K562 (cell line): ENCODE results near the gene SKOR1. TPM values are rescaled to one million over a fixed set of nuclear protein-coding genes. Genes with fewer than 3 reads are reported as not detected.

ENCODE experiments used
- ATAC-seq: fragments of 200-7000 bp; cut with Tn5 transposase; 3 replicates; pipeline ENCODE4 v1.9.1; 2020; ENCODE audit warnings: moderate library complexity
- BruUV-seq: library from RNA; stranded (reverse); fragments of 400-500 nt; replicated peaks from 2 replicates; lab custom pipeline; 2021; lab: Mats Ljungman, UMichigan
- CTCF ChIA-PET: fragments of 300-600 bp; formaldehyde crosslinking; extraction: SDS; loops from one replicate; lab custom pipeline; 2021; ENCODE audit warnings: low intra/inter-chr PET ratio; lab: Yijun Ruan, JAX
- POLR2A ChIA-PET: fragments of 300-600, 350-650 bp; sonication (Branson Sonifier 250); formaldehyde crosslinking; extraction: SDS; loops from one replicate; lab custom pipeline; 2021; ENCODE audit warnings: antibody characterized with exemption, inconsistent platforms; lab: Yijun Ruan, JAX
- DNase-seq, 4 experiments: peaks; one replicate each; pipeline versions ENCODE4 v3.0.0 to v3.0.0-alpha.2; 2011 to 2018; ENCODE audit warnings: low spot score in 3 of 4, mixed read lengths in 3 of 4; ENCODE audit errors: extremely low read depth in 1 of 4
- FAIRE-seq: peaks from 2 replicates; lab custom pipeline; 2011; peaks lifted over from hg19 to GRCh38; lab: Jason Lieb, UNC
- H2AFZ ChIP-seq: 2 replicates; pipeline ENCODE4 v1.6.0; 2011; ENCODE audit warnings: low read depth, low read length, control low read depth, inconsistent platforms
- H3K27ac ChIP-seq: fragments of 200-600 bp; 3 replicates; pipeline ENCODE4 v1.8.0; 2011; ENCODE audit warnings: low read depth, mild to moderate bottlenecking, control low read depth, inconsistent platforms, low read length, moderate library complexity, mixed read lengths; ENCODE audit errors: extremely low read depth
- H3K27me3 ChIP-seq, 2 experiments: fragments of 300-600 bp in 1 of 2; 2 replicates in 1 of 2; 3 replicates in 1 of 2; pipeline versions ENCODE4 v1.6.0 to v1.8.0; 2011; ENCODE audit warnings: inconsistent platforms in 2 of 2, low read length in 2 of 2, mild to moderate bottlenecking in 1 of 2, mixed read lengths in 1 of 2, moderate library complexity in 1 of 2; ENCODE audit not compliant: control insufficient read depth in 2 of 2, insufficient read depth in 2 of 2
- H3K36me3 ChIP-seq: fragments of 300-600 bp; 3 replicates; pipeline ENCODE4 v1.8.0; 2011; ENCODE audit warnings: mild to moderate bottlenecking, low read length, inconsistent platforms; ENCODE audit not compliant: control insufficient read depth, insufficient read depth
- H3K4me1 ChIP-seq, 2 experiments: fragments of 200-600 bp in 1 of 2; replicated peaks in 1 of 2; 2 replicates in 1 of 2; 3 replicates in 1 of 2; pipeline versions ENCODE4 v1.5.1 to v1.8.0; 2011; ENCODE audit warnings: inconsistent platforms in 2 of 2, low read length in 2 of 2, mild to moderate bottlenecking in 1 of 2, mixed read lengths in 1 of 2, moderate library complexity in 1 of 2; ENCODE audit not compliant: control insufficient read depth in 2 of 2, insufficient read depth in 2 of 2
- H3K4me2 ChIP-seq: 2 replicates; pipeline ENCODE4 v1.6.1; 2011; ENCODE audit warnings: low read length, control low read depth, inconsistent platforms, mixed read lengths; ENCODE audit not compliant: insufficient read depth
- H3K4me3 ChIP-seq: fragments of 200-600 bp; sonication (generic), shearing (Covaris generic); 2 replicates; pipeline ENCODE4 v1.5.1; 2016; ENCODE audit warnings: control low read depth, inconsistent platforms
- H3K79me2 ChIP-seq: fragments of 200-600 bp; 3 replicates; pipeline ENCODE4 v1.8.0; 2011; ENCODE audit warnings: low read length, inconsistent platforms; ENCODE audit not compliant: control insufficient read depth, insufficient read depth
- H3K9ac ChIP-seq, 2 experiments: 2 replicates each; pipeline versions ENCODE4 v1.6.0 to v1.6.1; 2011; ENCODE audit warnings: low read depth in 2 of 2, low read length in 2 of 2, control low read depth in 1 of 2, inconsistent platforms in 1 of 2, mild to moderate bottlenecking in 1 of 2, mixed read lengths in 1 of 2; ENCODE audit not compliant: insufficient read depth in 1 of 2
- H3K9me1 ChIP-seq: one replicate; pipeline ENCODE4 v1.6.0; 2011; ENCODE audit warnings: inconsistent platforms, mild to moderate bottlenecking, low read length, moderate library complexity; ENCODE audit not compliant: control insufficient read depth, insufficient read depth
- H3K9me3 ChIP-seq: replicated peaks from 2 replicates; pipeline ENCODE4 v1.5.1; 2011; ENCODE audit warnings: low read depth, low read length, inconsistent platforms; ENCODE audit not compliant: control insufficient read depth, insufficient read depth
- H4K20me1 ChIP-seq: replicated peaks from 2 replicates; pipeline ENCODE4 v1.6.1; 2011; ENCODE audit warnings: low read length, inconsistent platforms, mixed read lengths; ENCODE audit not compliant: control insufficient read depth, insufficient read depth
- BRD4 ChIP-seq: fragments of 200-600 bp; sonication (generic); IDR thresholded peaks from 2 replicates; pipeline ENCODE4 v1.6.1; 2017; ENCODE audit warnings: inconsistent platforms
- CREM ChIP-seq: IDR thresholded peaks from 2 replicates; pipeline ENCODE4 v1.6.1; 2014; ENCODE audit warnings: antibody characterized with exemption, low read depth
- EHMT2 ChIP-seq: fragments of 450-650 bp; IDR thresholded peaks from 2 replicates; pipeline ENCODE4 v1.6.1; 2018; ENCODE audit warnings: antibody characterized with exemption
- FOSL1 ChIP-seq: fragments of 200-800 bp; sonication (Bioruptor generic); conservative IDR thresholded peaks from 2 replicates; pipeline ENCODE4 v1.6.1; 2016; ENCODE audit warnings: missing genetic modification characterization, missing compliant biosample characterization
- GTF2F1 ChIP-seq: IDR thresholded peaks from 2 replicates; pipeline ENCODE4 v1.6.1; 2011; ENCODE audit warnings: low read depth, low read length, improper control_type of control experiment
- HDAC1 ChIP-seq, 2 experiments: fragments of 450-650 bp; IDR thresholded peaks; 2 replicates each; pipeline ENCODE4 v1.6.1; 2016 to 2017; ENCODE audit warnings: inconsistent platforms in 1 of 2, mild to moderate bottlenecking in 1 of 2, moderate library complexity in 1 of 2
- HDGF ChIP-seq: fragments of 450-650 bp; IDR thresholded peaks from 2 replicates; pipeline ENCODE4 v1.6.1; 2016
- MBD1 ChIP-seq: fragments of 250-450 bp; sonication (Bioruptor Pico); IDR thresholded peaks from 2 replicates; pipeline ENCODE4 v1.8.0; 2022; ENCODE audit warnings: inconsistent platforms
- PBX2 ChIP-seq, 2 experiments: IDR thresholded peaks in 1 of 2; conservative IDR thresholded peaks in 1 of 2; 2 replicates each; pipeline ENCODE4 v1.6.1; 2016; ENCODE audit warnings: low read depth in 2 of 2, mild to moderate bottlenecking in 1 of 2, missing compliant biosample characterization in 1 of 2, missing genetic modification characterization in 1 of 2, moderate library complexity in 1 of 2
- PYGO2 ChIP-seq: fragments of 450-650 bp; IDR thresholded peaks from 2 replicates; pipeline ENCODE4 v1.6.1; 2016; ENCODE audit warnings: mild to moderate bottlenecking, missing genetic modification characterization, moderate library complexity, missing compliant biosample characterization
- SMARCA4 ChIP-seq: fragments of 450-650 bp; IDR thresholded peaks from 2 replicates; pipeline ENCODE4 v1.6.1; 2016
- SMARCA5 ChIP-seq: fragments of 450-650 bp; IDR thresholded peaks from 2 replicates; pipeline ENCODE4 v1.6.1; 2016
- ZNF384 ChIP-seq: IDR thresholded peaks from 2 replicates; pipeline ENCODE4 v1.6.1; 2012; ENCODE audit warnings: low read depth, low read length, improper control_type of control experiment
- WGBS: fragments of 100-300 bp; shearing (Covaris generic); methylation state at CpG from one replicate; pipeline ENCODE4 v1.1.6; 2016; ENCODE audit warnings: low coverage, mixed read lengths; ENCODE audit not compliant: insufficient coverage; ENCODE audit errors: missing lambda C conversion rate; 5-methylcytosine and 5-hydroxymethylcytosine counted together
- in situ Hi-C: fragments of 300-500 bp; cut with MboI; formaldehyde crosslinking; loops from 4 replicates; pipeline ENCODE4 v1.15.0; 2018; ENCODE audit warnings: inconsistent platforms, mixed read lengths
- intact Hi-C: fragments of 100-400 bp; cut with micrococcal nuclease; formaldehyde crosslinking; loops from 2 replicates; pipeline ENCODE4 v1.14.2; 2022
- polyA plus RNA-seq, 8 experiments: library from polyadenylated mRNA; depleted of rRNA in 4 of 8; stranded (reverse) in 5 of 8; unstranded in 3 of 8; fragments of >200 nt; fragmentation: Nextera tagmentation in 2 of 8; fragmentation: Illumina TruSeq in 1 of 8; extraction: Ambion mirVana in 2 of 8; extraction: Trizol in 1 of 8; gene quantifications; 2 replicates each; pipeline versions ENCODE4 v1.2.1 to v1.2.3, GENCODE V29; 2011 to 2014; ENCODE audit warnings: inconsistent platforms in 1 of 8, missing spikeins in 1 of 8
- total RNA-seq, 7 experiments: library from RNA; depleted of rRNA in 6 of 7; stranded (reverse); fragments of >200 nt in 6 of 7; fragmentation: Illumina TruSeq in 2 of 7; extraction: Trizol in 2 of 7; gene quantifications; 2 replicates each; pipeline versions ENCODE4 v1.2.1 to v1.2.3, GENCODE V29; 2011 to 2021; ENCODE audit warnings: low replicate concordance in 1 of 7
- TF ChIP-seq, protein P1 (sequence below), 2 experiments: fragments of 450-650 bp; IDR thresholded peaks; 2 replicates each; pipeline ENCODE4 v1.6.1; 2016

Gene SKOR1
- total and polyA plus RNA-seq, 9 of the 15 experiments (the other 6 are each of a cell fraction or from before 2014, with no cell fraction given) = 0.04 to 0.41 (median 0.09) TPM; not detected in 3

DNA sequence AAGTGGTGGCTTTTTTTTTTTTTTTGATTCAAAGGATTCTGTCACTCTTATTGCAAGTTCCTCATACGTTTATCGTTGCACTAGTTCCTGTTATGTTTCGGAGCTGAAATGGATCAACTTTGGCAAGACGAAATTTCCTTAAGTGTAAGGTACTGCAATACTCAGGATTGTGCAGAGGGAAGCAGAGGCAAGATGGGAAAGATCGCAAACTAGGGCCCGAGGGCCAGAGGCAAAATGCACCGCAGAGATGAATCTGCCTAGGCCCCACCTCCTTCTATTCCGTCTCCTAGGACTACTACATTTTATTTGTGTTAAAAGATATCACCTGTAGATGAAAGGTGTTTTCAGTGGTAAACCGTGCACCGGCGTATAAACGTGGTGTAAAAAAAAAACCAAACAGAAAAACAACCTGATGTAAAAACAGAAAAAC lies 14.2 kb downstream of the SKOR1 start:
- ATAC-seq (peak; percentile 60), DNase-seq (peak; percentile 55 to 71 (median 63)), FAIRE-seq (no peak)
- POLR2A ChIA-PET = no interaction called here
- Histone ChIP-seq H3K4me3 (peak overlapping the region; percentile 66), H3K27me3 (peaks cover 0 to 16% of the 10 kb centered on the region in 2 experiments; a peak in 4 of 5 replicates), H3K27ac (peak overlapping the region; percentile 92), H3K9ac (peak overlapping the region; percentile 86 to 89; a peak in 3 of 4 replicates), H3K9me3 (no peaks in the 10 kb centered on the region), H3K9me1 (no peaks in the 10 kb centered on the region), H3K4me2 (peak overlapping the region; percentile 85), H3K36me3 (no peaks in the 10 kb centered on the region), H3K79me2 (no peaks in the 10 kb centered on the region), H2AFZ (peak overlapping the region; percentile 96), H4K20me1 (no peaks in the 10 kb centered on the region; the same call in 1 of the 2 replicates), H3K4me1 (peaks cover 22 to 43% of the 10 kb centered on the region in 2 experiments)
- 3% methylated on average over 12 of the region's 12 CpGs for WGBS
- BruUV-seq = no TSS peak
- CTCF ChIA-PET = interaction anchor here (0.6 to 1.8 kb wide), 2 partner anchors 315 to 780 kb away, joined by 4 read pairs; no protein-coding TSS in a partner anchor
- in situ Hi-C loops (loop anchor here (5.0 to 10.0 kb wide), 2 partner anchors 382 to 905 kb away; no protein-coding TSS in a partner anchor), intact Hi-C loops (loop anchor here (10.0 kb wide), 1 partner anchor 535 kb away; no protein-coding TSS in a partner anchor)
- TF ChIP-seq BRD4 (peak; percentile 57; the same call in 1 of the 2 replicates), SMARCA4 (0 out of 2 replicates have a peak, but pooled peaks have one; percentile 25), PYGO2 (0 out of 2 replicates have a peak, but pooled peaks have one; percentile 25), EHMT2 (no peak), HDAC1 (IDR thresholded peaks at IDR 0.05) (peak in 1 of 2 experiments; percentile 28; a peak in 1 of 4 replicates), CREM (0 out of 2 replicates have a peak, but pooled peaks have one; percentile 27), MBD1 (CRISPR knock-in tag) (peak; percentile 14; the same call in 1 of the 2 replicates), ZNF384 (peak; percentile 47; the same call in 1 of the 2 replicates), FOSL1 (no peak), HDGF (no peak; the same call in 1 of the 2 replicates), GTF2F1 (no peak), PBX2 (CRISPR knock-in tag; IDR thresholded peaks at IDR 0.05; ENCODE audit: low read depth) (no peak), PBX2 (tag; conservative IDR thresholded peaks at IDR 0.05; ENCODE audit: low read depth) (peak; percentile 46; the same call in 1 of the 2 replicates), SMARCA5 (0 out of 2 replicates have a peak, but pooled peaks have one; percentile 19)
- TF ChIP-seq, protein P1, sequence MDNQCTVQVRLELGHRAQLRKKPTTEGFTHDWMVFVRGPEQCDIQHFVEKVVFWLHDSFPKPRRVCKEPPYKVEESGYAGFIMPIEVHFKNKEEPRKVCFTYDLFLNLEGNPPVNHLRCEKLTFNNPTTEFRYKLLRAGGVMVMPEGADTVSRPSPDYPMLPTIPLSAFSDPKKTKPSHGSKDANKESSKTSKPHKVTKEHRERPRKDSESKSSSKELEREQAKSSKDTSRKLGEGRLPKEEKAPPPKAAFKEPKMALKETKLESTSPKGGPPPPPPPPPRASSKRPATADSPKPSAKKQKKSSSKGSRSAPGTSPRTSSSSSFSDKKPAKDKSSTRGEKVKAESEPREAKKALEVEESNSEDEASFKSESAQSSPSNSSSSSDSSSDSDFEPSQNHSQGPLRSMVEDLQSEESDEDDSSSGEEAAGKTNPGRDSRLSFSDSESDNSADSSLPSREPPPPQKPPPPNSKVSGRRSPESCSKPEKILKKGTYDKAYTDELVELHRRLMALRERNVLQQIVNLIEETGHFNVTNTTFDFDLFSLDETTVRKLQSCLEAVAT (IDR thresholded peaks at IDR 0.05) = 0 out of 4 replicates have a peak, but pooled peaks of 1 of the 2 experiments have one; percentile 17
